ENCODE measurements around the gene ABHD12.

Gene ABHD12

GRCh38 chr20:25254986-25255680, 135.5 kb downstream of the ABHD12 start:
- DNase-seq = no peak

GRCh38 chr20:25254571-25254970, 136.1 kb downstream of the ABHD12 start:
- no peak for DNase-seq

GRCh38 chr20:25253606-25254275, 136.9 kb downstream of the ABHD12 start:
- DNase-seq = no peak

- DNase-seq = no peak
Observed at GRCh38 chr20:25252686-25253421, 137.8 kb downstream of the ABHD12 start.

GRCh38 chr20:25252230-25252651, 138.4 kb downstream of the ABHD12 start:
- no peak for DNase-seq

- no peak for DNase-seq
Observed at GRCh38 chr20:25251558-25251957, 139.1 kb downstream of the ABHD12 start.

- no peak for DNase-seq
Observed at GRCh38 chr20:25251019-25251418, 139.6 kb downstream of the ABHD12 start.

- no peak for DNase-seq
Observed at GRCh38 chr20:25250508-25250907, 140.1 kb downstream of the ABHD12 start.

All from fibroblast of skin of abdomen (primary cell).